ENCODE data around the gene GJD2.

DNA sequence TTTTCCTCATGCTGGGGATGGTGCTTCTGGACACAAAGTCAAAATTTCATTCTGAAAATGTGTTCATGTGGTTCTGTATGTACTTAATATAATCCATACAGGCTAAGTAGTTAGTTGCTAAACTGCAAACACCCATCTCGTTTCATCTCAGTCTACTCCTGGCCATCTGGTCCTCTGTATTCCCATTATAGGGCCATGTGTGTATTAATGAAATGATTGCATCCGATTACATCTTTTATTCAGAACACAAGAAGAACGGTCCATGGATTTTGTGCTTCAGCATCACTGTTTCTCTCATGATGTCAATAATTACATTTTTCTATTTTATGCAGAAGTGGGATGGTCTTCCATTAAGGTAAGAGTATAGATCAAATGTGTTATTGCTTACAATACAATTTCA, 6.1 kb upstream of the GJD2 start:
- TF ChIP-seq POLR2AphosphoS5 (IDR thresholded peaks at IDR 0.05) (no peak), POLR2A (IDR thresholded peaks at IDR 0.05) (no peak)
- TF ChIP-seq, protein P1, sequence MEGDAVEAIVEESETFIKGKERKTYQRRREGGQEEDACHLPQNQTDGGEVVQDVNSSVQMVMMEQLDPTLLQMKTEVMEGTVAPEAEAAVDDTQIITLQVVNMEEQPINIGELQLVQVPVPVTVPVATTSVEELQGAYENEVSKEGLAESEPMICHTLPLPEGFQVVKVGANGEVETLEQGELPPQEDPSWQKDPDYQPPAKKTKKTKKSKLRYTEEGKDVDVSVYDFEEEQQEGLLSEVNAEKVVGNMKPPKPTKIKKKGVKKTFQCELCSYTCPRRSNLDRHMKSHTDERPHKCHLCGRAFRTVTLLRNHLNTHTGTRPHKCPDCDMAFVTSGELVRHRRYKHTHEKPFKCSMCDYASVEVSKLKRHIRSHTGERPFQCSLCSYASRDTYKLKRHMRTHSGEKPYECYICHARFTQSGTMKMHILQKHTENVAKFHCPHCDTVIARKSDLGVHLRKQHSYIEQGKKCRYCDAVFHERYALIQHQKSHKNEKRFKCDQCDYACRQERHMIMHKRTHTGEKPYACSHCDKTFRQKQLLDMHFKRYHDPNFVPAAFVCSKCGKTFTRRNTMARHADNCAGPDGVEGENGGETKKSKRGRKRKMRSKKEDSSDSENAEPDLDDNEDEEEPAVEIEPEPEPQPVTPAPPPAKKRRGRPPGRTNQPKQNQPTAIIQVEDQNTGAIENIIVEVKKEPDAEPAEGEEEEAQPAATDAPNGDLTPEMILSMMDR (IDR thresholded peaks at IDR 0.05): no peak
